ENCODE data around the gene ABLIM1. TPM values are rescaled to one million over a fixed set of nuclear protein-coding genes. Genes with fewer than 3 reads are reported as not detected.

Gene ABLIM1
- total RNA-seq, 1 experiment from 2014 or later, result 62.1 TPM

- TF ChIP-seq, protein P1, sequence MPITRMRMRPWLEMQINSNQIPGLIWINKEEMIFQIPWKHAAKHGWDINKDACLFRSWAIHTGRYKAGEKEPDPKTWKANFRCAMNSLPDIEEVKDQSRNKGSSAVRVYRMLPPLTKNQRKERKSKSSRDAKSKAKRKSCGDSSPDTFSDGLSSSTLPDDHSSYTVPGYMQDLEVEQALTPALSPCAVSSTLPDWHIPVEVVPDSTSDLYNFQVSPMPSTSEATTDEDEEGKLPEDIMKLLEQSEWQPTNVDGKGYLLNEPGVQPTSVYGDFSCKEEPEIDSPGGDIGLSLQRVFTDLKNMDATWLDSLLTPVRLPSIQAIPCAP (CRISPR knock-in tag; IDR thresholded peaks at IDR 0.05), result no peak
- TF ChIP-seq, protein P2, sequence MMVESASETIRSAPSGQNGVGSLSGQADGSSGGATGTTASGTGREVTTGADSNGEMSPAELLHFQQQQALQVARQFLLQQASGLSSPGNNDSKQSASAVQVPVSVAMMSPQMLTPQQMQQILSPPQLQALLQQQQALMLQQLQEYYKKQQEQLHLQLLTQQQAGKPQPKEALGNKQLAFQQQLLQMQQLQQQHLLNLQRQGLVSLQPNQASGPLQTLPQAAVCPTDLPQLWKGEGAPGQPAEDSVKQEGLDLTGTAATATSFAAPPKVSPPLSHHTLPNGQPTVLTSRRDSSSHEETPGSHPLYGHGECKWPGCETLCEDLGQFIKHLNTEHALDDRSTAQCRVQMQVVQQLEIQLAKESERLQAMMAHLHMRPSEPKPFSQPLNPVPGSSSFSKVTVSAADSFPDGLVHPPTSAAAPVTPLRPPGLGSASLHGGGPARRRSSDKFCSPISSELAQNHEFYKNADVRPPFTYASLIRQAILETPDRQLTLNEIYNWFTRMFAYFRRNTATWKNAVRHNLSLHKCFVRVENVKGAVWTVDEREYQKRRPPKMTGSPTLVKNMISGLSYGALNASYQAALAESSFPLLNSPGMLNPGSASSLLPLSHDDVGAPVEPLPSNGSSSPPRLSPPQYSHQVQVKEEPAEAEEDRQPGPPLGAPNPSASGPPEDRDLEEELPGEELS (CRISPR knock-in tag; IDR thresholded peaks at IDR 0.05), result no peak
- TF ChIP-seq MXD4 (CRISPR knock-in tag; IDR thresholded peaks at IDR 0.05; ENCODE audit: borderline replicate concordance), result no peak
- TF ChIP-seq CREM (CRISPR knock-in tag; IDR thresholded peaks at IDR 0.05), result no peak
- no peak for TF ChIP-seq IRF2 (CRISPR knock-in tag; IDR thresholded peaks at IDR 0.05; ENCODE audit: borderline replicate concordance, low read depth)
- TF ChIP-seq ZNF512 (CRISPR knock-in tag; IDR thresholded peaks at IDR 0.05; ENCODE audit: borderline replicate concordance), result no peak
- no peak for TF ChIP-seq NR3C1 (CRISPR knock-in tag; conservative IDR thresholded peaks at IDR 0.05; ENCODE audit: low read depth)
- TF ChIP-seq CREB1 (CRISPR knock-in tag; IDR thresholded peaks at IDR 0.05), result no peak
Observed at GRCh38 chr10:114698271-114699061, 40.4 kb upstream of the ABLIM1 start (continued).

DNA sequence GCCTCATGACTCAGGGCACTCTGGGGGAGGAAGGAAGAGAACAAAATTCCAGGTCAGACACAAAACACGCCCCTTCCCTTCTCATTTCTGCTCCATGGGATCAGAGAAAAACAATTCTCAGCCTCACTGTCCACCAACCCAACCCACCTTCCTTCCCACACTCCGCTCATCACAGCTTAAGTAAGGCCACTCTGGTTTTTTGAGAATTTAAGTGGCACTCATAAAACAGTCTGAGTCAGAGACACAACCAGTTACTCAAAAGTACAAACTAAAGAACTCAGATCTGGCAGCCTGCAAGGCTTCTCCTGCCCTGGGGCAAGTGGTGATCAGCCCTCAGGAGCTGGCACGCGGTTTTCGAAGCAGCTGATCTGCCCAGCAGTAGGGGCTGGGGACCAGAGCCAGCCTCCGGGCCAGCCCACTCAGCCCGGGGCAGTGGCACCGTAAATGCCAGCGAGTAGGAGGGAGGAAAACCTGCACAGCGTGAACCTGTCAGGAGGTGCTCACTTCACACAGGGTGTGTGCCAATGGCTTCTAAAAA lies 39.1 kb upstream of the ABLIM1 start:
- Mint-ChIP-seq H3K36me3 (peaks cover 11% of the 10 kb centered on the region; the same call in 1 of the 2 replicates), H3K4me3 (no peak overlapping the region), H3K4me1 (peaks cover 14% of the 10 kb centered on the region), H3K9me3 (peaks cover 18% of the 10 kb centered on the region), H3K27me3 (ENCODE audit: low read depth) (peaks cover 3% of the 10 kb centered on the region; the same call in 1 of the 2 replicates), H3K27ac (no peak overlapping the region)
- CTCF ChIA-PET, result no interaction called here
- DNase-seq (ENCODE audit: low spot score) (no peak), ATAC-seq (no peak)
- POLR2A ChIA-PET, result no interaction called here
- TF ChIP-seq, protein P3, sequence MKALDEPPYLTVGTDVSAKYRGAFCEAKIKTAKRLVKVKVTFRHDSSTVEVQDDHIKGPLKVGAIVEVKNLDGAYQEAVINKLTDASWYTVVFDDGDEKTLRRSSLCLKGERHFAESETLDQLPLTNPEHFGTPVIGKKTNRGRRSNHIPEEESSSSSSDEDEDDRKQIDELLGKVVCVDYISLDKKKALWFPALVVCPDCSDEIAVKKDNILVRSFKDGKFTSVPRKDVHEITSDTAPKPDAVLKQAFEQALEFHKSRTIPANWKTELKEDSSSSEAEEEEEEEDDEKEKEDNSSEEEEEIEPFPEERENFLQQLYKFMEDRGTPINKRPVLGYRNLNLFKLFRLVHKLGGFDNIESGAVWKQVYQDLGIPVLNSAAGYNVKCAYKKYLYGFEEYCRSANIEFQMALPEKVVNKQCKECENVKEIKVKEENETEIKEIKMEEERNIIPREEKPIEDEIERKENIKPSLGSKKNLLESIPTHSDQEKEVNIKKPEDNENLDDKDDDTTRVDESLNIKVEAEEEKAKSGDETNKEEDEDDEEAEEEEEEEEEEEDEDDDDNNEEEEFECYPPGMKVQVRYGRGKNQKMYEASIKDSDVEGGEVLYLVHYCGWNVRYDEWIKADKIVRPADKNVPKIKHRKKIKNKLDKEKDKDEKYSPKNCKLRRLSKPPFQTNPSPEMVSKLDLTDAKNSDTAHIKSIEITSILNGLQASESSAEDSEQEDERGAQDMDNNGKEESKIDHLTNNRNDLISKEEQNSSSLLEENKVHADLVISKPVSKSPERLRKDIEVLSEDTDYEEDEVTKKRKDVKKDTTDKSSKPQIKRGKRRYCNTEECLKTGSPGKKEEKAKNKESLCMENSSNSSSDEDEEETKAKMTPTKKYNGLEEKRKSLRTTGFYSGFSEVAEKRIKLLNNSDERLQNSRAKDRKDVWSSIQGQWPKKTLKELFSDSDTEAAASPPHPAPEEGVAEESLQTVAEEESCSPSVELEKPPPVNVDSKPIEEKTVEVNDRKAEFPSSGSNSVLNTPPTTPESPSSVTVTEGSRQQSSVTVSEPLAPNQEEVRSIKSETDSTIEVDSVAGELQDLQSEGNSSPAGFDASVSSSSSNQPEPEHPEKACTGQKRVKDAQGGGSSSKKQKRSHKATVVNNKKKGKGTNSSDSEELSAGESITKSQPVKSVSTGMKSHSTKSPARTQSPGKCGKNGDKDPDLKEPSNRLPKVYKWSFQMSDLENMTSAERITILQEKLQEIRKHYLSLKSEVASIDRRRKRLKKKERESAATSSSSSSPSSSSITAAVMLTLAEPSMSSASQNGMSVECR (CRISPR knock-in tag; IDR thresholded peaks at IDR 0.05; ENCODE audit: borderline replicate concordance), result no peak
- TF ChIP-seq ESRRA (CRISPR knock-in tag; IDR thresholded peaks at IDR 0.05; ENCODE audit: borderline replicate concordance) (no peak), AR (CRISPR knock-in tag; IDR thresholded peaks at IDR 0.05) (no peak), MXD4 (CRISPR knock-in tag; IDR thresholded peaks at IDR 0.05; ENCODE audit: borderline replicate concordance) (no peak), MAX (CRISPR knock-in tag; IDR thresholded peaks at IDR 0.05) (no peak), ATF3 (CRISPR knock-in tag; conservative IDR thresholded peaks at IDR 0.05) (no peak), ZNF138 (CRISPR knock-in tag; conservative IDR thresholded peaks at IDR 0.05) (no peak)
- TF ChIP-seq, protein P4, sequence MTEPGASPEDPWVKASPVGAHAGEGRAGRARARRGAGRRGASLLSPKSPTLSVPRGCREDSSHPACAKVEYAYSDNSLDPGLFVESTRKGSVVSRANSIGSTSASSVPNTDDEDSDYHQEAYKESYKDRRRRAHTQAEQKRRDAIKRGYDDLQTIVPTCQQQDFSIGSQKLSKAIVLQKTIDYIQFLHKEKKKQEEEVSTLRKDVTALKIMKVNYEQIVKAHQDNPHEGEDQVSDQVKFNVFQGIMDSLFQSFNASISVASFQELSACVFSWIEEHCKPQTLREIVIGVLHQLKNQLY (CRISPR knock-in tag; IDR thresholded peaks at IDR 0.05), result no peak
- TF ChIP-seq, protein P5, sequence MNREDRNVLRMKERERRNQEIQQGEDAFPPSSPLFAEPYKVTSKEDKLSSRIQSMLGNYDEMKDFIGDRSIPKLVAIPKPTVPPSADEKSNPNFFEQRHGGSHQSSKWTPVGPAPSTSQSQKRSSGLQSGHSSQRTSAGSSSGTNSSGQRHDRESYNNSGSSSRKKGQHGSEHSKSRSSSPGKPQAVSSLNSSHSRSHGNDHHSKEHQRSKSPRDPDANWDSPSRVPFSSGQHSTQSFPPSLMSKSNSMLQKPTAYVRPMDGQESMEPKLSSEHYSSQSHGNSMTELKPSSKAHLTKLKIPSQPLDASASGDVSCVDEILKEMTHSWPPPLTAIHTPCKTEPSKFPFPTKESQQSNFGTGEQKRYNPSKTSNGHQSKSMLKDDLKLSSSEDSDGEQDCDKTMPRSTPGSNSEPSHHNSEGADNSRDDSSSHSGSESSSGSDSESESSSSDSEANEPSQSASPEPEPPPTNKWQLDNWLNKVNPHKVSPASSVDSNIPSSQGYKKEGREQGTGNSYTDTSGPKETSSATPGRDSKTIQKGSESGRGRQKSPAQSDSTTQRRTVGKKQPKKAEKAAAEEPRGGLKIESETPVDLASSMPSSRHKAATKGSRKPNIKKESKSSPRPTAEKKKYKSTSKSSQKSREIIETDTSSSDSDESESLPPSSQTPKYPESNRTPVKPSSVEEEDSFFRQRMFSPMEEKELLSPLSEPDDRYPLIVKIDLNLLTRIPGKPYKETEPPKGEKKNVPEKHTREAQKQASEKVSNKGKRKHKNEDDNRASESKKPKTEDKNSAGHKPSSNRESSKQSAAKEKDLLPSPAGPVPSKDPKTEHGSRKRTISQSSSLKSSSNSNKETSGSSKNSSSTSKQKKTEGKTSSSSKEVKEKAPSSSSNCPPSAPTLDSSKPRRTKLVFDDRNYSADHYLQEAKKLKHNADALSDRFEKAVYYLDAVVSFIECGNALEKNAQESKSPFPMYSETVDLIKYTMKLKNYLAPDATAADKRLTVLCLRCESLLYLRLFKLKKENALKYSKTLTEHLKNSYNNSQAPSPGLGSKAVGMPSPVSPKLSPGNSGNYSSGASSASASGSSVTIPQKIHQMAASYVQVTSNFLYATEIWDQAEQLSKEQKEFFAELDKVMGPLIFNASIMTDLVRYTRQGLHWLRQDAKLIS (CRISPR knock-in tag; IDR thresholded peaks at IDR 0.05; ENCODE audit: borderline replicate concordance), result no peak
